GM19238 (cell line): ENCODE measurements around the gene FNDC8.
"Not testable (repeated sequence)": the region's sequence is repeated elsewhere in the genome, so short reads cannot be mapped to it uniquely, and the experiment has no call there.

Source experiments
- DNase-seq: peaks from one replicate; pipeline ENCODE4 v3.0.0; 2011; ENCODE audit warnings: low spot score; ENCODE audit not compliant: insufficient read length

The FNDC8 gene

DNA sequence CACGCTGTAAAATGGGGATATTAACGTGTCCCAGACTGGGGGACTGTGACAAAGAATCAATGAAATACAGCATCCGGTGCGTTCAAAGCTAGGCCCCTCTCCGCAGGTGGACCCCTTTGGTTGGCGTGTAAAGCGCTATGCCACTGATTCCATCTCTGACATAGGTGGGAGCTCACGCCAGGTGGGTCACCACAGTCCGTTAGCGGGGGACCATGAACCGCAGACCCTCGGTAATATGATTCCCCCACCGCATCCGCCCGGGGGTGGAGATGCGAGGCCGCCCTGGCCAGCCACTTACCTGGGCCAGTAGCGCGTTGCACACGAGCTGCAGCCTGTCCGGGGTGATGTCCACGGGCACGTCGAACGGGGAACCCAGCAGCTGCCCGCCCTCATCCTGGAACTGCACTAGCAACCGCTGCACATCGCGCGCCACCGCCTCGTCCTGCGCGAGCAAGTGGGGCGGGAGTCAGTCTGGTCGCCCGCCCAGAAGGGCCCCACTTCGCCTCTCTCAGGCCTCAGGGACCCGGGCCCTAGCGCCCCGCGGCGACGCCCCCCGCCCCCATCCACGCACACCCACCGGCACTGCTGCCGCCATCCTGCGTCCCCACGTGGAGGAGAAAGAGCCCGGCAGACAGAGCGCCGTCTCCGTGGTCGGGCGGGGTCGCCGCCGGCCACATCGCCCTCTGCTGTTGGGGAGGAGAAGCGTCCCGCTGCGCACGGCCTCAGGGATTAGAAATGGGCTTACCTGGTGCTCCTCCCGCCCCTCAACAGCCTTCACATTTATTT lies 20.5 kb downstream of the FNDC8 start, which contains the start of gene NLE1:
NLE1 (minus strand) TSS at position 623 of the 786 bp plus-strand sequence; CDS start at position 595, 28 bp downstream.
- peak; percentile 92 for DNase-seq

DNA sequence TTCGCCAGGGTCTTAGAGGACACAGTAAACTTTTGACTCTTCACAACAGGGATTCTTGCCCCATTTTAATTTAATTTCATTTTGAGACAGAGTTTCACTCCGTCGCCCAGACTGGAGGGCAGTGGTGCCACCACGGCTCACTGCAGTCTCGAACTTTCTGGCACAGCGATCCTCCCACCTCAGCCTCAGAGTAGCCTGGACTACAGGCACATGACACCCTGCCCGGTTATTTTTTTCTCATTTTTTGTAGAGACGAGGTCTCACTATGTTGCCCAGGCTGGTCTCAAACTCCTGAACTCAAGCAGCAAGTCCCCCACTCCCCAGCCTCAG lies 21.0 kb downstream of the FNDC8 start:
- no peak for DNase-seq

GRCh38 chr17:35144840-35145239 lies 23.4 kb downstream of the FNDC8 start:
- no peak for DNase-seq

DNA sequence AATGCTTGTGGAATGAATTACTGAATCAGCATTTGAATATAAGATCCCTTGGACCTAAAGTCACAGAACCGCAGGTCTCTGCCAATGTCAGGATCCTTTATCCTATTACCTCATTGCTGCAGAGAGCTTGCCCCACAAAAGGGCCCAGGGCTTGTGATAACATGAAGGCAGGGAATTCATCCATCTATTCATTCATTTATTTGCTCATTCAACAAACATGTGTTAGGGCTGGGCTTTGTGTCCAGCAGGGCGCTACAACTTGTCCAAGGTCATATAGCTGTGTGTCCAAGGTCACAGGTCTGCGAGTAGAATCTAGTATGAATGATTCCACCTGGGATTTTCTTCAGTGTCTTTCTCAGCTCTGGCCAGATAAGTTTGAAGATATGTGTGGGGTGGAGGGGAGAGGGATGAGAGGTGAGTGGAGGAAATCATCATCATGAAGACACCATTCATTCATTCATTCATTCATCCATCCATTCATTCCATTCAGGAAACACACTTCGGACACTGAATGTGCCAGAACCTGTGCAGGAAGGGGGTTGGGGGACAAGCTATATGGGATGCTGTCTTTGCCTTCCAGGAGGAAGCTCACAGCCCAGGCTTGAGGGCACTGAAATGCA lies 24.9 kb downstream of the FNDC8 start:
- DNase-seq = no peak

GRCh38 chr17:35147375-35147905 lies 26.0 kb downstream of the FNDC8 start, which contains the start of gene UNC45B:
Gene UNC45B, plus strand, starts transcription at chr17:35147817. Its CDS starts 447 bp downstream, at chr17:35148264.
- DNase-seq = no peak

DNA sequence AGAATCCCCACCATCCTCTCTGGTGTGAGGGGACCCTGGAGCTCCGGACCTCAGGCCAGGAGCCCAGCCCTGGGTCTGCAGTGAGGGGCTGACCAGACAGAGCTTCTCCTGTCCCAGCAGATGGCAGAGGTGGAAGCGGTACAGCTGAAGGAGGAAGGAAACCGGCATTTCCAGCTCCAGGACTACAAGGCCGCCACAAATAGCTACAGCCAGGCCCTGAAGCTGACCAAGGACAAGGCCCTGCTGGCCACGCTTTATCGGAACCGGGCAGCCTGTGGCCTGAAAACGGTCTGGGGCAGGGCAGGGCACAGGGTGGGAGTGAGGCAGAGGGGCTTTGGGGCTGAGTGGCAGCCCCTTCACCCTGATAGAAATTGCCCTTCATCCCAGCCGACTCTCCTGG lies 26.7 kb downstream of the FNDC8 start:
- no peak for DNase-seq

GRCh38 chr17:35149941-35150340 lies 28.5 kb downstream of the FNDC8 start:
- DNase-seq = no peak

GRCh38 chr17:35151080-35151479 lies 29.7 kb downstream of the FNDC8 start:
- not testable (repeated sequence) for DNase-seq

DNA sequence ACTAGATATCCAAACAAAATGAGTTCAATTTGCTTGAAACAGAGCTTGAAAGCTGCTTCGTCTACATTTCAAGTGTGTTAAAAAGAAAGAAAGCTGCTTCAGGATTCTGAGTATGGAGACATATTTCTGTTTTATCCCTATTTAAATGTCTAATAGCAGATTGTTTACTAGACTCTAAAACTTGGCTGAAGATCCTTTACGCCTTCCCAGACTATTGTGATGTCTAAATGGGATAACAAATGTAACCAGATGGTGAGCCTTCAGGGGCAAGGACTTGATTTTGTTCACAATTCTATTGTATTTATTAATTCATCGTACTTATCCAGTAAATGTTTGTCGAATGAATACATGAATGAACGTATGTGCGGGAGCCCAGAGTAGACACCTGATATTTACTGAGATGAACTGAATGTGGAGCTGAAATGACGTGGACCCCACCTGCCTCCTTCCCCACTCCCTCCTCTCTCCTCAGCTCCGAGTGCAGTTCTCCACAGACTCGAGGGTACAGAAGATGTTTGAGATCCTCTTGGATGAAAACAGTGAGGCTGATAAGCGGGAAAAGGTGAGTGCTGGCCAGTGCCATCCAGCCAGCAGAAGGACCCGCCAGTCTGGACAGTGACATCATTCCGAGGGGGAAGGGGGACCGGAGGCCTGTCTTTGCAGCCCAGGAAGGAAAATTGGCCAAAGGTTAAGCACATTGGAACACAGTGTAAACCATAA lies 31.2 kb downstream of the FNDC8 start:
- no peak for DNase-seq

DNA sequence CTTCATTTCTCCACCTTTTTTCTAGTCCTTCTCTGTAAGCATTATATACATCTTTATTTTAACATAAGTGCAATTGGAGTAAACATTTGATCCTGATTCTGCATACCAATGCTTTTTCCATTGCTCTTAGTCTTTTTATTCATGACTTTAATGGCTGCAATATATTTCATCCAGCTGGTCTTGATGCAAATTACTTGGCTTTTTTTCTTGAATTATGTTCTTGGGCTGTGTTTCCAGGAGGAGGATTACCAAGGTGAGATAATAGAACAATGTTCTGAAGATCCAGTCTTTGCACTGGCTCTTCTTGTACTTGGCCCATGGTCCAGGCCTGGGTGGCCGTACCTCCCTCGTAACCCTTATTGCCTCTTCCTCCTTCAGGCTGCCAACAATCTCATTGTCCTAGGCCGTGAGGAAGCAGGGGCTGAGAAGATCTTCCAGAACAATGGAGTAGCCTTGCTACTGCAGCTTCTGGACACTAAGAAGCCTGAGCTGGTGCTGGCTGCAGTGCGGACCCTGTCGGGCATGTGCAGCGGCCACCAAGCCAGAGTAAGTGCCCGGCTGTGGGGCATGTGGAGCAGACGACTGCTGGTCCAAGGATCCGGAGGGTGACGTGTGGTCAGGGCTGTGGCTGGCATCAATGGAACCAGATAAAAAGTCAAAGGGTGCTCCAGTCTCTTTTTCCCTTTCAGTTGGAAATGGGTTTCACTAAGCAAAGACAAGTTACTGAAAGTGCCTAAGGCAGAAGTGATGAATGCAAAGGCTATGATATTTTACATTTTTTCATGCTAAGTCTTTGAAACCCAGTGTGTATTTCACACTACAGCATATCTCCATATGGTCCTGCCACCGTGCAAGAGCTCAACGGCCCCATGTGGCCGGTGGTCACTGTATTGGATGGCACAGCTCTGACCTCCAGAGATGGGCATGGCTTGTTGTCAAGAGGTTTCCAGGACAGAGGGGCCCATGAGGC lies 33.1 kb downstream of the FNDC8 start:
- no peak for DNase-seq

DNA sequence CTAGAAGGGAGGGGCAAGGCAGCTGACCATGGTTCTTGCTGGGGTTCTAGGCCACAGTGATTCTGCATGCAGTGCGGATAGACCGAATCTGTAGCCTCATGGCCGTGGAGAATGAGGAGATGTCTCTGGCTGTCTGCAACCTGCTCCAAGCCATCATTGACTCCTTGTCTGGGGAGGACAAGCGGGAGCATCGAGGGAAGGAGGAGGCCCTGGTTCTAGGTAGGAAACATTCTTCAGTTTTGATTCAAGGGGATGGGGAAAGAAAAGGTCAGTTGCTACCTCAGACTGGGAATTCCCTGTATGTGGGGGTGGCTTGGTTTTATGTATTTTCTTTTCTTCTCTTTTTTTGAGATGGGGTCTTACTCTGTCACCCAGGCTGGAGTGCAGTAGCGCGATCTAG lies 33.8 kb downstream of the FNDC8 start:
- DNase-seq = no peak

- DNase-seq = no peak
These were observed 38.5 kb downstream of the FNDC8 start for GRCh38 chr17:35159940-35160339.

- no peak for DNase-seq
These were observed 39.2 kb downstream of the FNDC8 start for GRCh38 chr17:35160354-35161201.

- no peak for DNase-seq
These were observed 39.9 kb downstream of the FNDC8 start for GRCh38 chr17:35161281-35161761.

- DNase-seq = no peak
These were observed 41.3 kb downstream of the FNDC8 start for GRCh38 chr17:35162755-35163154.

DNA sequence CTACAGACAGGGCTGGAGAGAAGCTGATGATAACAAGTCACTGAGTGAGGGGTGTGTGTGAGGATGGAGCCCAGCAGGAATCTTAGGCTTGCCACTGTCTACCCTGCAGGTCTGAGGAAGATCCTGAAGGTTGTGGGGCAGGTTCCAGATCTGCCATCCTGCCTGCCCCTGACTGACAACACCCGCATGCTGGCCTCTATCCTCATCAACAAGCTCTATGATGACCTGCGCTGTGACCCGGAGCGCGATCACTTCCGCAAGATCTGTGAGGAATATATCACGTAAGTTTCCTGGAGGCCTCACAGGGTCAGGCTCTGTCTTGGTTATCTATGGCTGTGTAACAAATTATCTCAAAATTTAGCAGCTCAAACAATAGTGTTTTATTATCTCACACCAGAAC lies 42.5 kb downstream of the FNDC8 start:
- DNase-seq = no peak

GRCh38 chr17:35164716-35165115 lies 43.3 kb downstream of the FNDC8 start:
- no peak for DNase-seq

GRCh38 chr17:35166526-35166925 lies 45.1 kb downstream of the FNDC8 start:
- no peak for DNase-seq

- DNase-seq = no peak
These were observed 45.6 kb downstream of the FNDC8 start for GRCh38 chr17:35167046-35167445.

DNA sequence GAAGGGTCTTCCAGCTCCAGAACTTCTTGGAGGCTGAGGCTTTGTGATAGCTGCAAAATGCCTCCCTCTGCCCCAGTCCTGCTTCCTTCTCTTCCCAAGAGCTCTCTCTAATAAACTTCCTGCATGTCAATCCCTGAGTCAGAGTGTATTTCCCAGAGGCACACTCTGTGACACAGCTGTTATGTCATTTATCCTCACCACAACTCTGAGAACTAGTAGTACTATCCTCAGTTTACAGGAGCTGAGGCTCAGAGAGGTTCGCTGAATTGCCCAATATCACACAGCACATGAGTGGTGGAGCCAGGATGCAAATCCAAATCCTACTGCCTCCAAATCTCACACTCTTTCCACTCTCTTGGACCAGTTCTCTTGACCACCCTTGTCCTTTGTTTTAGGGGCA lies 46.3 kb downstream of the FNDC8 start:
- no peak for DNase-seq
